ENCODE data around the gene PLPPR1. TPM values are rescaled to one million over a fixed set of nuclear protein-coding genes. Genes with fewer than 3 reads are reported as not detected.

Gene PLPPR1
- total RNA-seq, 6 experiments from 2014 or later: not detected

- Mint-ChIP-seq H3K9me3 (no peaks in the 10 kb centered on the region), H3K4me1 (ENCODE audit: low read depth) (peaks cover 2% of the 10 kb centered on the region; the same call in 1 of the 2 replicates), H3K27ac (no peak overlapping the region), H3K36me3 (ENCODE audit: low read depth) (no peaks in the 10 kb centered on the region), H3K27me3 (ENCODE audit: insufficient read depth) (no peaks in the 10 kb centered on the region; the same call in 1 of the 2 replicates), H3K4me3 (no peak overlapping the region)
- no peak for TF ChIP-seq CTCF (IDR thresholded peaks at IDR 0.05)
- no peak for DNase-seq
Measured at GRCh38 chr9:101359679-101360078, 331.2 kb downstream of the PLPPR1 start.

- no peak for DNase-seq
Measured at GRCh38 chr9:101360647-101361046, 332.1 kb downstream of the PLPPR1 start.

GRCh38 chr9:101362450-101362849, 333.9 kb downstream of the PLPPR1 start:
- Mint-ChIP-seq H3K9me3 (no peaks in the 10 kb centered on the region), H3K27ac (no peak overlapping the region), H3K4me3 (no peak overlapping the region), H3K36me3 (ENCODE audit: low read depth) (no peaks in the 10 kb centered on the region), H3K4me1 (ENCODE audit: low read depth) (peaks cover 17% of the 10 kb centered on the region), H3K27me3 (ENCODE audit: insufficient read depth) (no peaks in the 10 kb centered on the region; the same call in 1 of the 2 replicates)
- no peak for TF ChIP-seq CTCF (IDR thresholded peaks at IDR 0.05)
- no peak for DNase-seq

More at GRCh38 chr9:101360647-101361046, 332.1 kb downstream of the PLPPR1 start:
- H3K27ac Mint-ChIP-seq: no peak overlapping the region
- no peak for TF ChIP-seq CTCF (IDR thresholded peaks at IDR 0.05)
- H3K4me3 Mint-ChIP-seq: no peak overlapping the region
- H3K36me3 Mint-ChIP-seq (ENCODE audit: low read depth): no peaks in the 10 kb centered on the region
- peaks cover 8% of the 10 kb centered on the region for H3K4me1 Mint-ChIP-seq (ENCODE audit: low read depth)
- H3K9me3 Mint-ChIP-seq: no peaks in the 10 kb centered on the region
- H3K27me3 Mint-ChIP-seq (ENCODE audit: insufficient read depth): no peaks in the 10 kb centered on the region; the same call in 1 of the 2 replicates

- Mint-ChIP-seq H3K4me1 (ENCODE audit: low read depth) (peaks cover 23% of the 10 kb centered on the region), H3K36me3 (ENCODE audit: low read depth) (no peaks in the 10 kb centered on the region), H3K4me3 (no peak overlapping the region), H3K27ac (no peak overlapping the region), H3K9me3 (no peaks in the 10 kb centered on the region), H3K27me3 (ENCODE audit: insufficient read depth) (no peaks in the 10 kb centered on the region; the same call in 1 of the 2 replicates)
- TF ChIP-seq CTCF (IDR thresholded peaks at IDR 0.05): no peak
- no peak for DNase-seq
Measured at GRCh38 chr9:101365181-101365580, 336.7 kb downstream of the PLPPR1 start.

- Mint-ChIP-seq H3K4me1 (ENCODE audit: low read depth) (peaks cover 23% of the 10 kb centered on the region), H3K36me3 (ENCODE audit: low read depth) (no peaks in the 10 kb centered on the region), H3K9me3 (no peaks in the 10 kb centered on the region), H3K27me3 (ENCODE audit: insufficient read depth) (no peaks in the 10 kb centered on the region; the same call in 1 of the 2 replicates), H3K27ac (no peak overlapping the region), H3K4me3 (peak overlapping the region; percentile 0; the same call in 1 of the 2 replicates)
- DNase-seq: peak; percentile 18
- TF ChIP-seq CTCF (IDR thresholded peaks at IDR 0.05): no peak
Measured at GRCh38 chr9:101366038-101366756, 337.7 kb downstream of the PLPPR1 start.

All from HFFc6 (cell line).